ENCODE measurements around the gene ADAMTS9.

The ADAMTS9 gene

DNA sequence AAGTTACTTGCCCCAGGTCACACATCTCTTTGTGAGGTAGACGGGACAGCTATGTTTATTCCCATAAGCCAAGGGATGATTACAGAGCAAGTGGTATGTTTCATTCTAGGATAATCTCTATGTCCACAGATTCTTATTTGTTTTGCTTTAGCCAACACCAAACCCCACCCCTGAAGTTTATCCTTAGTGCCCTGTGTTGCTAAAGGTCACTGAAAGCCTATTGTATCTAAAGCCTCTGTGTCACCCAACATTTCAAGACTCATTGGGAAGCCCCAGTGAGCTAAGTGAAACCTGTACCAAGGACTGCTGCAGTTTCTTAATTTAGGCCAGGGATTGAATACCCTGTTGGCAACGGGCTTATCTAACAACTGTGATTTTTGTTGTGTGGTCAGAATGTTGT, 135.6 kb downstream of the ADAMTS9 start:
- Histone ChIP-seq H4K20me1 (ENCODE audit: insufficient read depth, low read length, poor library complexity, severe bottlenecking) (no peaks in the 10 kb centered on the region), H3K9me3 (ENCODE audit: insufficient read depth, low read depth, low read length) (no peaks in the 10 kb centered on the region), H3K4me3 (ENCODE audit: low read length, poor library complexity, severe bottlenecking) (no peak overlapping the region), H3K36me3 (ENCODE audit: insufficient read depth, low read length) (no peaks in the 10 kb centered on the region), H3K79me2 (ENCODE audit: insufficient read depth, low read length) (no peaks in the 10 kb centered on the region), H3F3A (ENCODE audit: low read depth) (no peaks in the 10 kb centered on the region), H3K27me3 (ENCODE audit: insufficient read depth, low read length, poor library complexity, severe bottlenecking) (no peaks in the 10 kb centered on the region), H2AFZ (ENCODE audit: low read length) (no peak overlapping the region), H3K4me1 (ENCODE audit: insufficient read depth, low read length, poor library complexity, severe bottlenecking) (no peaks in the 10 kb centered on the region), H3K4me2 (ENCODE audit: low read depth, low read length, poor library complexity, severe bottlenecking) (no peak overlapping the region), H3K9ac (ENCODE audit: low read depth, low read length, poor library complexity, severe bottlenecking) (no peak overlapping the region), H3K9me2 (replicated peaks; ENCODE audit: low read depth, low read length) (no peaks in the 10 kb centered on the region)
- TF ChIP-seq EZH2phosphoT487 (IDR thresholded peaks at IDR 0.05; ENCODE audit: borderline replicate concordance): no peak
- TF ChIP-seq, protein P1, sequence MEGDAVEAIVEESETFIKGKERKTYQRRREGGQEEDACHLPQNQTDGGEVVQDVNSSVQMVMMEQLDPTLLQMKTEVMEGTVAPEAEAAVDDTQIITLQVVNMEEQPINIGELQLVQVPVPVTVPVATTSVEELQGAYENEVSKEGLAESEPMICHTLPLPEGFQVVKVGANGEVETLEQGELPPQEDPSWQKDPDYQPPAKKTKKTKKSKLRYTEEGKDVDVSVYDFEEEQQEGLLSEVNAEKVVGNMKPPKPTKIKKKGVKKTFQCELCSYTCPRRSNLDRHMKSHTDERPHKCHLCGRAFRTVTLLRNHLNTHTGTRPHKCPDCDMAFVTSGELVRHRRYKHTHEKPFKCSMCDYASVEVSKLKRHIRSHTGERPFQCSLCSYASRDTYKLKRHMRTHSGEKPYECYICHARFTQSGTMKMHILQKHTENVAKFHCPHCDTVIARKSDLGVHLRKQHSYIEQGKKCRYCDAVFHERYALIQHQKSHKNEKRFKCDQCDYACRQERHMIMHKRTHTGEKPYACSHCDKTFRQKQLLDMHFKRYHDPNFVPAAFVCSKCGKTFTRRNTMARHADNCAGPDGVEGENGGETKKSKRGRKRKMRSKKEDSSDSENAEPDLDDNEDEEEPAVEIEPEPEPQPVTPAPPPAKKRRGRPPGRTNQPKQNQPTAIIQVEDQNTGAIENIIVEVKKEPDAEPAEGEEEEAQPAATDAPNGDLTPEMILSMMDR (conservative IDR thresholded peaks at IDR 0.05; ENCODE audit: low read length): no peak

DNA sequence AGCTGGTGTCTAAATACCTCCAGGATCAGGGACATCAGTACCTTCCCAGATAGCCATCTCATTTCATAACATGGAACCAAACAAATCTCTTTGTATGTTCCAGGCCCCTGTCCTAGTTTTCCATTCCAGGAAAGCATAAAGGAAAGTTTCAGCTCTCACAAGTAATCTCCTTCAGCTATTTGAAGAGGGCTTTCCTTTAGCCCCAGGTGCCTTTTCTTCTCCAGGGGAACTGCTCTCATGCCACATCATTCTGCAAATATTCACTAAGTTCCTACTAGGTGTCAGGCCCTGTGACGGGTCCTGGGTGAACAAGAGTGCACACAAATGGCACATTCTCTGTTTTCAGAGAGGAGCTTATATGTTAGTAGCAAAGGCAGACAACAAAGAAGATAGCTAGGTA, 136.1 kb downstream of the ADAMTS9 start:
- Histone ChIP-seq H3K36me3 (ENCODE audit: insufficient read depth, low read length) (no peaks in the 10 kb centered on the region), H3K79me2 (ENCODE audit: insufficient read depth, low read length) (no peaks in the 10 kb centered on the region), H4K20me1 (ENCODE audit: insufficient read depth, low read length, poor library complexity, severe bottlenecking) (no peaks in the 10 kb centered on the region), H3K27me3 (ENCODE audit: insufficient read depth, low read length, poor library complexity, severe bottlenecking) (no peaks in the 10 kb centered on the region), H2AFZ (ENCODE audit: low read length) (no peak overlapping the region), H3K4me3 (ENCODE audit: low read length, poor library complexity, severe bottlenecking) (no peak overlapping the region), H3K9me3 (ENCODE audit: insufficient read depth, low read depth, low read length) (no peaks in the 10 kb centered on the region), H3K4me2 (ENCODE audit: low read depth, low read length, poor library complexity, severe bottlenecking) (no peak overlapping the region), H3K9ac (ENCODE audit: low read depth, low read length, poor library complexity, severe bottlenecking) (no peak overlapping the region), H3K9me2 (replicated peaks; ENCODE audit: low read depth, low read length) (no peaks in the 10 kb centered on the region), H3K4me1 (ENCODE audit: insufficient read depth, low read length, poor library complexity, severe bottlenecking) (no peaks in the 10 kb centered on the region), H3F3A (ENCODE audit: low read depth) (no peaks in the 10 kb centered on the region)
- TF ChIP-seq, protein P1 (conservative IDR thresholded peaks at IDR 0.05; ENCODE audit: low read length): no peak
- TF ChIP-seq EZH2phosphoT487 (IDR thresholded peaks at IDR 0.05; ENCODE audit: borderline replicate concordance): no peak

DNA sequence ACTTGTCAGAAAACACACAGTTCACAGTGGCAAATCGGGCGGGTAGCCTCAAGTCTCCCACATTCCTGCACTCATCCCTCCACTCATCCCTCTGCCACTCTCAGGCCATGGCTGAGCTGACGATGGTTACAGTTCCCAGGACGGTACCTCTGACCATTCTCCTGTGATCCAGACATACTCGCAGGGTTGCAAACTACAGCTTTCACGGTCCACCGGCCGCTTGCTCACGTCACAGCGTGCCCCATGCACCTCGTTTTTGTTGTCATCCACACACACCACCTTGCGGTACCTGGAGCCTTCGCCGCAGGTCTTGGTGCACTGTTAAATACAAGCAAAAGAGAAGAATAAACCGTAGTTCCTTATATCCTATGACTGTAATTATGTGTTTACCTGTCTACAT, 137.1 kb downstream of the ADAMTS9 start:
- H3F3A ChIP-seq (ENCODE audit: low read depth): no peaks in the 10 kb centered on the region
- no peak overlapping the region for H2AFZ ChIP-seq (ENCODE audit: low read length)
- H3K9ac ChIP-seq (ENCODE audit: low read depth, low read length, poor library complexity, severe bottlenecking): no peak overlapping the region
- H3K4me1 ChIP-seq (ENCODE audit: insufficient read depth, low read length, poor library complexity, severe bottlenecking): no peaks in the 10 kb centered on the region
- H3K36me3 ChIP-seq (ENCODE audit: insufficient read depth, low read length): no peaks in the 10 kb centered on the region
- H3K27me3 ChIP-seq (ENCODE audit: insufficient read depth, low read length, poor library complexity, severe bottlenecking): no peaks in the 10 kb centered on the region
- no peaks in the 10 kb centered on the region for H3K9me2 ChIP-seq (replicated peaks; ENCODE audit: low read depth, low read length)
- H3K79me2 ChIP-seq (ENCODE audit: insufficient read depth, low read length): no peaks in the 10 kb centered on the region
- H4K20me1 ChIP-seq (ENCODE audit: insufficient read depth, low read length, poor library complexity, severe bottlenecking): no peaks in the 10 kb centered on the region
- H3K9me3 ChIP-seq (ENCODE audit: insufficient read depth, low read depth, low read length): no peaks in the 10 kb centered on the region
- TF ChIP-seq EZH2phosphoT487 (IDR thresholded peaks at IDR 0.05; ENCODE audit: borderline replicate concordance): no peak
- TF ChIP-seq, protein P1 (conservative IDR thresholded peaks at IDR 0.05; ENCODE audit: low read length): no peak
- H3K4me3 ChIP-seq (ENCODE audit: low read length, poor library complexity, severe bottlenecking): no peak overlapping the region
- no peak overlapping the region for H3K4me2 ChIP-seq (ENCODE audit: low read depth, low read length, poor library complexity, severe bottlenecking)

All from Loucy (cell line).